GM13977 (cell line): Measurements from ENCODE around the gene CDK18.

Source experiments
- DNase-seq: peaks from one replicate; pipeline ENCODE4 v3.0.0; 2012; ENCODE audit warnings: low spot score
- in situ Hi-C: fragments of 300-500 bp; cut with MboI; formaldehyde crosslinking; loops from one replicate; pipeline ENCODE4 v1.12.0; 2022; ENCODE audit warnings: low sequenced_read_pairs, low pct_unique_long_range_greater_than_20kb, mixed read lengths, inconsistent platforms; ENCODE audit not compliant: unreplicated experiment
- TF ChIP-seq, protein P1 (sequence below): IDR thresholded peaks from 2 replicates; pipeline ENCODE4 v1.5.1; 2012; ENCODE audit warnings: mild to moderate bottlenecking, control low read depth; ENCODE audit not compliant: insufficient read depth; ENCODE audit errors: extremely low read depth, missing control alignments

CDK18 gene

DNA sequence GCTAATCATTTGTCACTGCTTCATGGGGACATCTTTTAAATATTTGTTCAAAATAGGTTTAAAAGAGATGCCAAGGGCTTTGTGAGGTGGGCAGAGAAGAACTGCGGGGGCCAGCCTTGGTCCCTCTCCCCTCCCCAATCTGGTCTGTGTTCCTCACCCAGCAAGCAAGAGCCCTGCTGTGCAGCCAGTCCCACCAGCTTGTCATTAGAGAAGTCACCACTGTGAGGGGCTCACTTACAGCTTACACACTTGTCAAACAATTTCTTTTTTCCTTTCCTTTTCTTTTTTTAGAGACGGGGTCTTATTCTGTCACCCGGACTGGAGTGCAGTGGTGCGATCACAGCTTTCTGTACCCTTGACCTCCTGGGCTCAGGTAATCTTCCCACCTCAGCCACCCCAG is 10.4 kb upstream of the CDK18 start:
- TF ChIP-seq, protein P1, sequence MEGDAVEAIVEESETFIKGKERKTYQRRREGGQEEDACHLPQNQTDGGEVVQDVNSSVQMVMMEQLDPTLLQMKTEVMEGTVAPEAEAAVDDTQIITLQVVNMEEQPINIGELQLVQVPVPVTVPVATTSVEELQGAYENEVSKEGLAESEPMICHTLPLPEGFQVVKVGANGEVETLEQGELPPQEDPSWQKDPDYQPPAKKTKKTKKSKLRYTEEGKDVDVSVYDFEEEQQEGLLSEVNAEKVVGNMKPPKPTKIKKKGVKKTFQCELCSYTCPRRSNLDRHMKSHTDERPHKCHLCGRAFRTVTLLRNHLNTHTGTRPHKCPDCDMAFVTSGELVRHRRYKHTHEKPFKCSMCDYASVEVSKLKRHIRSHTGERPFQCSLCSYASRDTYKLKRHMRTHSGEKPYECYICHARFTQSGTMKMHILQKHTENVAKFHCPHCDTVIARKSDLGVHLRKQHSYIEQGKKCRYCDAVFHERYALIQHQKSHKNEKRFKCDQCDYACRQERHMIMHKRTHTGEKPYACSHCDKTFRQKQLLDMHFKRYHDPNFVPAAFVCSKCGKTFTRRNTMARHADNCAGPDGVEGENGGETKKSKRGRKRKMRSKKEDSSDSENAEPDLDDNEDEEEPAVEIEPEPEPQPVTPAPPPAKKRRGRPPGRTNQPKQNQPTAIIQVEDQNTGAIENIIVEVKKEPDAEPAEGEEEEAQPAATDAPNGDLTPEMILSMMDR = no peak
- no peak for DNase-seq
- in situ Hi-C loops = no loop called here

DNA sequence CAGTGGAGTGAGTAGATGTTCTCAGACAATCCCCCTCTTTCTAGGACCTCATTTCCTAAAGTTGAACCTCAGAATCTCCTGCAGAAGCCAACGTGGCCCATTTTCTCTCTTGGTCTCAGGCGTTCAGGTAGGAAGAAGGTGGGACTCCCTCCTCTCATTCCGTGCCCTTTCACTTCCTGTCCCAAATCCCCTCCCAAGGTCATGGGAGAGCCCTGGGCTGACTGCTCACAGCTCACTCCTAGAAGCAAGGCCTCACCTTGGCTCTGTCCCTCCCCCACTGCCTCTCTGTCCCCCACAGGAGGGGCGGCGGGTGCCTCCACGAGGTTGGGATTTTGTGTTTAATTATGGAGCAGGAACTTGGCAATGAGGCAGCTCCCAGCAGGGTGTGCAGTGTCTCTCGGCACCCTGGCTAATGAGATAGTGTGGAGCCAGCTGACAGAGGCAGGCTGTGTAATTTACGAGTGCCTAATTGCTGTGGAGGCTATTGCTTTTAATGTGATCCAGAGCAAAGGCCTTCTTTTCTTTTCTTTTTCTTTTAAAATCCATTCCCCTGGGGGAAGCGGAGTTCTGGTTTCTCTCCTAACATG is 9.1 kb upstream of the CDK18 start:
- in situ Hi-C loops = no loop called here
- no peak for DNase-seq
- TF ChIP-seq, protein P1 = no peak

DNA sequence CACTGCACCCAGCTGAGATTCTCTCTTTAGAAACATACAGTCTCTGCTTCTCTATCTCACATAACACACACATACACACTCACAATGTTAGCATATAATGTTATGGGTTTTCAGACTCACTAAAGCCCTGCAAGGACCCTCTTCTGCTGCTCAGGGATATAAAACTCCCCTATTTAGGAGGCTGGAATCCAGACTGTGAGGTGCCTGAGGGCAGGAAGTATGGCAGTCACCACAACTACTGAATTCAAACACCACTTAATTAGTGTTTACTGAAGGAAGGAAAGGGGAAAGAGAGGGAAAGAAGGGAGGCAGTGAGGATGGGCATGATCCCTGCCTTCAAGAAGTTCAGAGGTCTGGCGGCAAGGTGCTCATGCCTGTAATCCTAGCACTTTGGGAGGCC is 7.8 kb upstream of the CDK18 start:
- no peak for DNase-seq
- TF ChIP-seq, protein P1 = no peak
- in situ Hi-C loops = no loop called here

DNA sequence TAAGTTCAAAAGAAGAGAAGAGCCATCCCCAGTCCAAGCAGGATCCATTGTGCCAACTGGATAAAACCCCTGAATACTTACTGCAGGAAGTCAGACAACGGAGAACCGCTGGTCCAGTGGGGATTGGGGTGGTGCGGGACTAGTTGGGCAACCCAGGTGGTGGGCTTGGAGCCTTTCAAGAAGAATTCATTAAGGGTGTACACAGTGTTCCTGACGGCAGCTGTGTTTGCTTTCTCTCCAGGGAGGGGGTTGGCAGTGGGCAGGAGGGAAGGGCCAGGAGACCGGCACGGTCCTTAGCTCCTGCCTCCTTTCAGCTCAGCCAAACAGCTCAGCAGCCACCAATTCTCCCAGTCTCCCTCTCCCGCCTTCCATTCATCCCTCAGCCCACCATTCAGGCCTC is 7.1 kb upstream of the CDK18 start:
- DNase-seq = no peak
- TF ChIP-seq, protein P1 = no peak
- in situ Hi-C loops = no loop called here

DNA sequence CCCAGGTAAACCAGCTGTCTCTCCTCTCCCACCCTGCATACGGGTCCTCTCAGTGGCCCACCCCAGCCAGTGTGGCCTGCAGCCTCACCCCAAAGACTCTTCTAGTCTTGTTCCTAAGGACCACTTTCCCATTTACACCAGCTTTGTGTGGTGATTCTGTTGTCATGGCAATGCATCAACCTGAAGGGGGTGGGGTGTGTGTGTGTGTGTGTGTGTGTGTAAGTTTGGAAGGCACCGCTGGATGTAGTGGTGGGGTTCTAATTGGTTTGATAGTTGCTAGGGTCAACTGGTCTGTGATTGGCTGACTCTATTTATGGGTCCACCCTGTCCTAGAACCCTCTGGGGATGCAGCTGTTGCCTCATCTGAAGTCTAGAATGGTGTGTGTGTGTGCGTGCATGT is 4.7 kb upstream of the CDK18 start:
- TF ChIP-seq, protein P1 = no peak
- no peak for DNase-seq
- in situ Hi-C loops = no loop called here

DNA sequence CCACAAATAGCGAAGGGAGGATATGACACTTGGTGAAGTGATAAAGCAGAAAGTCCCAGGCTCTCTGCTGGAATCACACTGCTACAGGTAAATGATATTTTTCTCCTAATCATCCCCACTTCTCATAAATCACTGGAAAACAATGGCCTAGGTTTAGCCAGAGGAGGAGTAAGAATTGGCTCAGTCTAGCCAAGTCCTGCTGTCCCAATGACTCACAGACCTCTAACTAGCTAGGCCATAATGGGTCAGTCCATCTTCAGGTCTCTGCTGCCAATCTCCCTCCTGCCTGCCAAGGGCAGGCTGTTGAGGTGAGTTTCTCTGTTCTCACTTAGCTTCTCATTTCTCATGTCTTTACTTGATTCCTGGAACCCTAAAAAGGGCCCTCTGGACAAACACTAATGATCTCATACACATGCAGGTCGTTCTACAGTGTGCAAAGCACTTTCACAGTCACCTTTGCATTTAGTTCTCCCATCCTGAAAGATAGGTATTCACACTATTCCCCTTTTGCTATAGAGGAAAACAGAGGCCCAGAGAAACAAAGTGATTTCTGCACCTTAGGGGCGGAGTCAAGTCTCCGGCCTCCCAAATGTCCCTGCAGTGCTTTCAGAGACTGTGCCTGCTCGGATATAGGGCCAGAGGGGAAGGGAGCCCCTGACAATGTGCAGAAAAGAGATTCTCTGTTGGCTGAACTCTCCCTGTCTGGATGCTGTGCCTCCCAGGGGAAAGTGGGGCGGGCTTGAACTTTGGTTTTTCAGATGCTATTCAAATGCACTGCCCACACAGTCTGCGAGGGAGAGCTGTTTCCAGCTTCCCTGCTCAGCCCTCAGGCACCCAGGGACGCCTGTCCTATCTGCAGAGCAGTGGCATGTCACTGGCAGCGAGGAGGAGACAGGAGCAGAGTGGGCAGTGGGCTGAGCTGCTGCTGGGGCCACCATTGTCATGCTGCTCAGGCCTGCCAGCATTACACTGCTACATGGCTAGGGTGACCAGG is 3.9 kb upstream of the CDK18 start:
- DNase-seq = no peak
- TF ChIP-seq, protein P1 = no peak
- in situ Hi-C loops = no loop called here
